C4-2B (cell line): ENCODE results near the gene PFN3.
A peak's percentile ranks its signal among the peaks of the same experiment; 100 is the strongest.

Experiments
- H3K27ac ChIP-seq: fragments of 450-650 bp; 2 replicates; pipeline ENCODE4 v1.5.1; 2017
- CTCF ChIP-seq: fragments of 450-650 bp; conservative IDR thresholded peaks from 2 replicates; pipeline ENCODE4 v1.5.1; 2017; ENCODE audit warnings: mild to moderate bottlenecking
- ZFX ChIP-seq: fragments of 450-650 bp; IDR thresholded peaks from 2 replicates; pipeline ENCODE4 v1.6.1; 2017

PFN3 gene

GRCh38 chr5:177350776-177351391 is 49.6 kb downstream of the PFN3 start:
- TF ChIP-seq ZFX, result no peak
- TF ChIP-seq CTCF, result no peak
- H3K27ac ChIP-seq, result peak overlapping the region; percentile 85
